GM12801 (cell line): Measurements from ENCODE around the gene PCDH12.

Experiments used
- CTCF ChIP-seq: IDR thresholded peaks from one replicate; pipeline ENCODE4 v1.5.1; 2011; ENCODE audit warnings: control low read depth; ENCODE audit not compliant: insufficient read length; ENCODE audit errors: extremely low read depth

PCDH12 gene

GRCh38 chr5:141908796-141909195 lies 49.2 kb downstream of the PCDH12 start:
- no peak for TF ChIP-seq CTCF

GRCh38 chr5:141906972-141907371 lies 51.0 kb downstream of the PCDH12 start:
- no peak for TF ChIP-seq CTCF

- no peak for TF ChIP-seq CTCF
These were observed 51.5 kb downstream of the PCDH12 start for GRCh38 chr5:141906517-141906916.

GRCh38 chr5:141904551-141904950 lies 53.5 kb downstream of the PCDH12 start:
- TF ChIP-seq CTCF: no peak

GRCh38 chr5:141903261-141903660 lies 54.7 kb downstream of the PCDH12 start:
- no peak for TF ChIP-seq CTCF

- no peak for TF ChIP-seq CTCF
These were observed 55.8 kb downstream of the PCDH12 start for GRCh38 chr5:141902015-141902814.

- no peak for TF ChIP-seq CTCF
These were observed 59.5 kb downstream of the PCDH12 start for GRCh38 chr5:141898448-141899049.
